NB4 (cell line): ENCODE results near the gene TRH.
"Not testable (repeated sequence)": the region's sequence is repeated elsewhere in the genome, so short reads cannot be mapped to it uniquely, and the experiment has no call there.

Experiments
- MYC ChIP-seq: IDR thresholded peaks from 2 replicates; pipeline ENCODE4 v1.6.1; 2011; ENCODE audit warnings: low read depth, low read length
- POLR2A ChIP-seq: IDR thresholded peaks from 2 replicates; pipeline ENCODE4 v1.6.1; 2011; ENCODE audit warnings: mild to moderate bottlenecking; ENCODE audit not compliant: insufficient read length; ENCODE audit errors: extremely low read depth
- TF ChIP-seq, protein P1 (sequence below): IDR thresholded peaks from one replicate; pipeline ENCODE4 v1.5.1; 2012; ENCODE audit warnings: low read depth, low read length

GRCh38 chr3:130026146-130026829 lies 51.8 kb downstream of the TRH start:
- TF ChIP-seq, protein P1, sequence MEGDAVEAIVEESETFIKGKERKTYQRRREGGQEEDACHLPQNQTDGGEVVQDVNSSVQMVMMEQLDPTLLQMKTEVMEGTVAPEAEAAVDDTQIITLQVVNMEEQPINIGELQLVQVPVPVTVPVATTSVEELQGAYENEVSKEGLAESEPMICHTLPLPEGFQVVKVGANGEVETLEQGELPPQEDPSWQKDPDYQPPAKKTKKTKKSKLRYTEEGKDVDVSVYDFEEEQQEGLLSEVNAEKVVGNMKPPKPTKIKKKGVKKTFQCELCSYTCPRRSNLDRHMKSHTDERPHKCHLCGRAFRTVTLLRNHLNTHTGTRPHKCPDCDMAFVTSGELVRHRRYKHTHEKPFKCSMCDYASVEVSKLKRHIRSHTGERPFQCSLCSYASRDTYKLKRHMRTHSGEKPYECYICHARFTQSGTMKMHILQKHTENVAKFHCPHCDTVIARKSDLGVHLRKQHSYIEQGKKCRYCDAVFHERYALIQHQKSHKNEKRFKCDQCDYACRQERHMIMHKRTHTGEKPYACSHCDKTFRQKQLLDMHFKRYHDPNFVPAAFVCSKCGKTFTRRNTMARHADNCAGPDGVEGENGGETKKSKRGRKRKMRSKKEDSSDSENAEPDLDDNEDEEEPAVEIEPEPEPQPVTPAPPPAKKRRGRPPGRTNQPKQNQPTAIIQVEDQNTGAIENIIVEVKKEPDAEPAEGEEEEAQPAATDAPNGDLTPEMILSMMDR: not testable (repeated sequence)
- not testable (repeated sequence) for TF ChIP-seq POLR2A, MYC
